Kidney tubule cell (primary cell): ENCODE data around the gene SCNN1B.

Experiments used
- DNase-seq: peaks from one replicate; pipeline ENCODE4 v3.0.0-alpha.2; 2018; ENCODE audit warnings: low spot score

The SCNN1B gene

GRCh38 chr16:23408242-23408822, 106.2 kb downstream of the SCNN1B start:
- DNase-seq: no peak

- peak; percentile 81 for DNase-seq
These were observed 106.8 kb downstream of the SCNN1B start for GRCh38 chr16:23408823-23409298.

- no peak for DNase-seq
These were observed 107.4 kb downstream of the SCNN1B start for GRCh38 chr16:23409522-23409921.

GRCh38 chr16:23410176-23410575, 108.1 kb downstream of the SCNN1B start:
- no peak for DNase-seq

- DNase-seq: no peak
These were observed 112.6 kb downstream of the SCNN1B start for GRCh38 chr16:23414731-23415130.

- DNase-seq: no peak
These were observed 114.7 kb downstream of the SCNN1B start for GRCh38 chr16:23416816-23417215.

GRCh38 chr16:23420011-23420410, 117.9 kb downstream of the SCNN1B start:
- no peak for DNase-seq

GRCh38 chr16:23423496-23424049, 121.5 kb downstream of the SCNN1B start:
- peak; percentile 84 for DNase-seq

GRCh38 chr16:23424292-23424958, 122.3 kb downstream of the SCNN1B start:
- peak; percentile 54 for DNase-seq

- no peak for DNase-seq
These were observed 126.2 kb downstream of the SCNN1B start for GRCh38 chr16:23428351-23428750.
